Fibroblast of skin of left biceps (primary cell): Measurements from ENCODE around the gene PALB2.
"Not testable (repeated sequence)": the region's sequence is repeated elsewhere in the genome, so short reads cannot be mapped to it uniquely, and the experiment has no call there.

Experiments used
- DNase-seq, 2 experiments: peaks; one replicate each; pipeline ENCODE4 v3.0.0-alpha.2; 2013; ENCODE audit warnings: low read depth in 2 of 2

Gene PALB2

GRCh38 chr16:23642246-23642774 lies 1.2 kb upstream of the PALB2 start:
- no peak for DNase-seq

GRCh38 chr16:23640615-23640930 lies 537 bp downstream of the PALB2 start:
- no peak for DNase-seq

- DNase-seq, result no peak
These were observed 5.2 kb downstream of the PALB2 start for GRCh38 chr16:23635958-23636357.

GRCh38 chr16:23634461-23635036 lies 6.6 kb downstream of the PALB2 start:
- DNase-seq, result no peak

- not testable (repeated sequence) for DNase-seq
These were observed 9.2 kb downstream of the PALB2 start for GRCh38 chr16:23631874-23632273.

- no peak for DNase-seq
These were observed 11.6 kb downstream of the PALB2 start for GRCh38 chr16:23629516-23629915.

- DNase-seq, result no peak
These were observed 17.0 kb downstream of the PALB2 start for GRCh38 chr16:23624092-23624491.

GRCh38 chr16:23615805-23616204 lies 25.3 kb downstream of the PALB2 start:
- no peak for DNase-seq

- DNase-seq, result no peak
These were observed 29.2 kb downstream of the PALB2 start for GRCh38 chr16:23611936-23612335.

GRCh38 chr16:23610905-23611304 lies 30.2 kb downstream of the PALB2 start:
- not testable (repeated sequence) for DNase-seq

- no peak for DNase-seq
These were observed 31.2 kb downstream of the PALB2 start for GRCh38 chr16:23609929-23610328.

GRCh38 chr16:23608194-23608593 lies 32.9 kb downstream of the PALB2 start:
- no peak for DNase-seq

GRCh38 chr16:23607726-23608125 lies 33.4 kb downstream of the PALB2 start:
- no peak for DNase-seq

GRCh38 chr16:23597003-23597756 lies 43.9 kb downstream of the PALB2 start:
- no peak for DNase-seq

- DNase-seq, result peak; percentile 56 to 57
These were observed 45.0 kb downstream of the PALB2 start, which contains the start of gene NDUFAB1 for GRCh38 chr16:23595951-23596720. NDUFAB1 (minus strand) TSS chr16:23596316; CDS start chr16:23596290, 26 bp downstream.

- no peak for DNase-seq
These were observed 45.7 kb downstream of the PALB2 start for GRCh38 chr16:23595246-23595950.

- DNase-seq, result no peak
These were observed 46.9 kb downstream of the PALB2 start for GRCh38 chr16:23594186-23594585.

GRCh38 chr16:23590181-23590580 lies 50.9 kb downstream of the PALB2 start:
- no peak for DNase-seq

- peak; percentile 31 to 35 for DNase-seq
These were observed 53.4 kb downstream of the PALB2 start for GRCh38 chr16:23587726-23588125.

- DNase-seq, result no peak
These were observed 56.7 kb downstream of the PALB2 start for GRCh38 chr16:23584186-23585076.

GRCh38 chr16:23583271-23583670 lies 57.8 kb downstream of the PALB2 start:
- DNase-seq, result not testable (repeated sequence)
